K562 (cell line): Measurements from ENCODE around the gene CUL4B. TPM values are rescaled to one million over a fixed set of nuclear protein-coding genes. Genes with fewer than 3 reads are reported as not detected.
A peak's percentile ranks its signal among the peaks of the same experiment; 100 is the strongest.

Experiments
- KDM4B ChIP-seq, 2 experiments: fragments of 450-650 bp in 1 of 2; sonication (generic) in 1 of 2; IDR thresholded peaks; 2 replicates each; pipeline ENCODE4 v1.6.1; 2016 to 2017; ENCODE audit warnings: borderline replicate concordance in 2 of 2, antibody characterized with exemption in 1 of 2, low read depth in 1 of 2, mild to moderate bottlenecking in 1 of 2
- KLF13 ChIP-seq: fragments of 450-650 bp; IDR thresholded peaks from 2 replicates; pipeline ENCODE4 v1.6.1; 2016; ENCODE audit warnings: missing genetic modification characterization, low read depth, mild to moderate bottlenecking, missing compliant biosample characterization, moderate library complexity, borderline replicate concordance
- MBD2 ChIP-seq: sonication (generic); IDR thresholded peaks from 2 replicates; pipeline ENCODE4 v1.6.1; 2016; ENCODE audit warnings: low read depth, borderline replicate concordance
- NBN ChIP-seq: fragments of 450-650 bp; IDR thresholded peaks from 2 replicates; pipeline ENCODE4 v1.6.1; 2016; ENCODE audit warnings: low read depth, mild to moderate bottlenecking
- TCF7L2 ChIP-seq: fragments of 150-350 bp; IDR thresholded peaks from 2 replicates; pipeline ENCODE4 v1.6.1; 2016; ENCODE audit warnings: low read depth, mild to moderate bottlenecking, low read length, moderate library complexity
- ZNF766 ChIP-seq: fragments of 200-800 bp; sonication (Bioruptor generic); conservative IDR thresholded peaks from 2 replicates; pipeline ENCODE4 v1.6.1; 2016; ENCODE audit warnings: missing genetic modification characterization, missing compliant biosample characterization
- polyA plus RNA-seq, 8 experiments: library from polyadenylated mRNA; depleted of rRNA in 4 of 8; stranded (reverse) in 5 of 8; unstranded in 3 of 8; fragments of >200 nt; fragmentation: Nextera tagmentation in 2 of 8; fragmentation: Illumina TruSeq in 1 of 8; extraction: Ambion mirVana in 2 of 8; extraction: Trizol in 1 of 8; gene quantifications; 2 replicates each; pipeline versions ENCODE4 v1.2.1 to v1.2.3, GENCODE V29; 2011 to 2014; ENCODE audit warnings: inconsistent platforms in 1 of 8, missing spikeins in 1 of 8
- total RNA-seq, 7 experiments: library from RNA; depleted of rRNA in 6 of 7; stranded (reverse); fragments of >200 nt in 6 of 7; fragmentation: Illumina TruSeq in 2 of 7; extraction: Trizol in 2 of 7; gene quantifications; 2 replicates each; pipeline versions ENCODE4 v1.2.1 to v1.2.3, GENCODE V29; 2011 to 2021; ENCODE audit warnings: low replicate concordance in 1 of 7
- TF ChIP-seq, protein P1 (sequence below): sonication (generic); formaldehyde crosslinking; IDR thresholded peaks from 2 replicates; pipeline ENCODE4 v1.9.0; 2022; ENCODE audit warnings: mild to moderate bottlenecking, missing genetic modification reagents
- TF ChIP-seq, protein P2 (sequence below): fragments of 250-450 bp; sonication (Bioruptor Pico); IDR thresholded peaks from 2 replicates; pipeline ENCODE4 v1.4.0; 2020; ENCODE audit warnings: mild to moderate bottlenecking
- TF ChIP-seq, protein P3 (sequence below): IDR thresholded peaks from 2 replicates; pipeline ENCODE4 v1.6.1; 2016; ENCODE audit warnings: missing genetic modification characterization, missing compliant biosample characterization
- TF ChIP-seq, protein P4 (sequence below): fragments of 450-650 bp; formaldehyde crosslinking; IDR thresholded peaks from 2 replicates; pipeline ENCODE4 v1.4.0; 2020; ENCODE audit warnings: mild to moderate bottlenecking
- TF ChIP-seq, protein P5 (sequence below), 2 experiments: fragments of 450-650 bp; IDR thresholded peaks; 2 replicates each; pipeline ENCODE4 v1.6.1; 2016; ENCODE audit warnings: mild to moderate bottlenecking in 2 of 2, borderline replicate concordance in 1 of 2, low read depth in 1 of 2, moderate library complexity in 1 of 2

The CUL4B gene
- total and polyA plus RNA-seq, 9 of the 15 experiments (the other 6 are each of a cell fraction or from before 2014, with no cell fraction given), result 15.0 to 41.7 (median 37.5) TPM

DNA sequence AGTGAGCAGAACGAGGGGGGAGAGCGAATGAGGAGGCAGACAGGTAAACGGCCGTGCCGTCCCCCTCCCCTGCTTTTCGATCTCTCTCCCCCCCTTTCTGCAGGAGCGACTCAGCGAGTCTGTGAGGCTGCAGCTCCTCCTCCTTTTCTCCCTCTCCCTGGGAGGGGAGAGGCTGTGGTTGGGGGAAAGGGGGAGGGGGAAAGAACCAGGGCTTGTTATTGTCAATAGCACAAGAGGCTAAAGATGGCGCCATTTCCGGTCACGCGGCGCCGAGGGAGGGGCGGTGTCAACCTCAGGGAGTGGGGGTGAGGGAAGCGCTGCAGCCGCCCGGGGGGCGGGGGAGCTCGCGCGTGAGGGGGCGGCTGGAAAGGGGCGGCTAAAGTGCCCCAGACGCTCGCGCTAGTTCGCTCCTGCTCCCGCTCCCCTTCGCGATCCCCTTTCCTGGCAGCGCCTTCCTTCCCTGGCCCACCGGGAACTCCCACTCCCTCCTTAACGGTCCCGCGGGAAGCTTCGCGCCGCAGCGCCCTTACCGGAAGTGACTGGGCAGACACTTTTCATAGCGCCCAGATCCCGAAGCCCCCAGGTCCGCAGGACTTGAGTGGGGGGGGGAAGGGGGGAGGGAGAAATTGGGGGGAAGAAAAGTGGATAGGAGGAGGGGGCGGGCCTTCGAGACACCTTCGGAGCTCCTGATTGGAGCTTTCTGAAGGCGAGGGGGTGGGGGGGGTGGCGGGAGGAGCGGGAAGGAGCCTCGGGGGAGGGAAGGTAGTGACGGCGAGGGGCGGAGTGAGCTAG is at the start of gene CUL4B (continued):
- TF ChIP-seq NBN (0 out of 2 replicates have a peak, but pooled peaks have one; percentile 7), TCF7L2 (peak; percentile 38; the same call in 1 of the 2 replicates), KLF13 (tag) (0 out of 2 replicates have a peak, but pooled peaks have one; percentile 49), ZNF766 (CRISPR knock-in tag) (0 out of 2 replicates have a peak, but pooled peaks have one; percentile 21), KDM4B (IDR thresholded peaks at IDR 0.05; ENCODE audit: borderline replicate concordance in 2 of 2, low read depth in 1 of 2) (peak in 1 of 2 experiments; percentile 78; a peak in 1 of 4 replicates), MBD2 (peak; percentile 16)
- TF ChIP-seq, protein P1, sequence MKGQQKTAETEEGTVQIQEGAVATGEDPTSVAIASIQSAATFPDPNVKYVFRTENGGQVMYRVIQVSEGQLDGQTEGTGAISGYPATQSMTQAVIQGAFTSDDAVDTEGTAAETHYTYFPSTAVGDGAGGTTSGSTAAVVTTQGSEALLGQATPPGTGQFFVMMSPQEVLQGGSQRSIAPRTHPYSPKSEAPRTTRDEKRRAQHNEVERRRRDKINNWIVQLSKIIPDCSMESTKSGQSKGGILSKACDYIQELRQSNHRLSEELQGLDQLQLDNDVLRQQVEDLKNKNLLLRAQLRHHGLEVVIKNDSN (CRISPR knock-in tag), result peak; percentile 93
- TF ChIP-seq, protein P2, sequence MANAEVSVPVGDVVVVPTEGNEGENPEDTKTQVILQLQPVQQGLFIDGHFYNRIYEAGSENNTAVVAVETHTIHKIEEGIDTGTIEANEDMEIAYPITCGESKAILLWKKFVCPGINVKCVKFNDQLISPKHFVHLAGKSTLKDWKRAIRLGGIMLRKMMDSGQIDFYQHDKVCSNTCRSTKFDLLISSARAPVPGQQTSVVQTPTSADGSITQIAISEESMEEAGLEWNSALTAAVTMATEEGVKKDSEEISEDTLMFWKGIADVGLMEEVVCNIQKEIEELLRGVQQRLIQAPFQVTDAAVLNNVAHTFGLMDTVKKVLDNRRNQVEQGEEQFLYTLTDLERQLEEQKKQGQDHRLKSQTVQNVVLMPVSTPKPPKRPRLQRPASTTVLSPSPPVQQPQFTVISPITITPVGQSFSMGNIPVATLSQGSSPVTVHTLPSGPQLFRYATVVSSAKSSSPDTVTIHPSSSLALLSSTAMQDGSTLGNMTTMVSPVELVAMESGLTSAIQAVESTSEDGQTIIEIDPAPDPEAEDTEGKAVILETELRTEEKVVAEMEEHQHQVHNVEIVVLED (CRISPR knock-in tag), result no peak
- TF ChIP-seq, protein P3, sequence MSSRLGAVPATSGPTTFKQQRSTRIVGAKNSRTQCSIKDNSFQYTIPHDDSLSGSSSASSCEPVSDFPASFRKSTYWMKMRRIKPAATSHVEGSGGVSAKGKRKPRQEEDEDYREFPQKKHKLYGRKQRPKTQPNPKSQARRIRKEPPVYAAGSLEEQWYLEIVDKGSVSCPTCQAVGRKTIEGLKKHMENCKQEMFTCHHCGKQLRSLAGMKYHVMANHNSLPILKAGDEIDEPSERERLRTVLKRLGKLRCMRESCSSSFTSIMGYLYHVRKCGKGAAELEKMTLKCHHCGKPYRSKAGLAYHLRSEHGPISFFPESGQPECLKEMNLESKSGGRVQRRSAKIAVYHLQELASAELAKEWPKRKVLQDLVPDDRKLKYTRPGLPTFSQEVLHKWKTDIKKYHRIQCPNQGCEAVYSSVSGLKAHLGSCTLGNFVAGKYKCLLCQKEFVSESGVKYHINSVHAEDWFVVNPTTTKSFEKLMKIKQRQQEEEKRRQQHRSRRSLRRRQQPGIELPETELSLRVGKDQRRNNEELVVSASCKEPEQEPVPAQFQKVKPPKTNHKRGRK, result no peak
- TF ChIP-seq, protein P4, sequence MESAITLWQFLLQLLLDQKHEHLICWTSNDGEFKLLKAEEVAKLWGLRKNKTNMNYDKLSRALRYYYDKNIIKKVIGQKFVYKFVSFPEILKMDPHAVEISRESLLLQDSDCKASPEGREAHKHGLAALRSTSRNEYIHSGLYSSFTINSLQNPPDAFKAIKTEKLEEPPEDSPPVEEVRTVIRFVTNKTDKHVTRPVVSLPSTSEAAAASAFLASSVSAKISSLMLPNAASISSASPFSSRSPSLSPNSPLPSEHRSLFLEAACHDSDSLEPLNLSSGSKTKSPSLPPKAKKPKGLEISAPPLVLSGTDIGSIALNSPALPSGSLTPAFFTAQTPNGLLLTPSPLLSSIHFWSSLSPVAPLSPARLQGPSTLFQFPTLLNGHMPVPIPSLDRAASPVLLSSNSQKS (CRISPR knock-in tag), result no peak
- TF ChIP-seq, protein P5, sequence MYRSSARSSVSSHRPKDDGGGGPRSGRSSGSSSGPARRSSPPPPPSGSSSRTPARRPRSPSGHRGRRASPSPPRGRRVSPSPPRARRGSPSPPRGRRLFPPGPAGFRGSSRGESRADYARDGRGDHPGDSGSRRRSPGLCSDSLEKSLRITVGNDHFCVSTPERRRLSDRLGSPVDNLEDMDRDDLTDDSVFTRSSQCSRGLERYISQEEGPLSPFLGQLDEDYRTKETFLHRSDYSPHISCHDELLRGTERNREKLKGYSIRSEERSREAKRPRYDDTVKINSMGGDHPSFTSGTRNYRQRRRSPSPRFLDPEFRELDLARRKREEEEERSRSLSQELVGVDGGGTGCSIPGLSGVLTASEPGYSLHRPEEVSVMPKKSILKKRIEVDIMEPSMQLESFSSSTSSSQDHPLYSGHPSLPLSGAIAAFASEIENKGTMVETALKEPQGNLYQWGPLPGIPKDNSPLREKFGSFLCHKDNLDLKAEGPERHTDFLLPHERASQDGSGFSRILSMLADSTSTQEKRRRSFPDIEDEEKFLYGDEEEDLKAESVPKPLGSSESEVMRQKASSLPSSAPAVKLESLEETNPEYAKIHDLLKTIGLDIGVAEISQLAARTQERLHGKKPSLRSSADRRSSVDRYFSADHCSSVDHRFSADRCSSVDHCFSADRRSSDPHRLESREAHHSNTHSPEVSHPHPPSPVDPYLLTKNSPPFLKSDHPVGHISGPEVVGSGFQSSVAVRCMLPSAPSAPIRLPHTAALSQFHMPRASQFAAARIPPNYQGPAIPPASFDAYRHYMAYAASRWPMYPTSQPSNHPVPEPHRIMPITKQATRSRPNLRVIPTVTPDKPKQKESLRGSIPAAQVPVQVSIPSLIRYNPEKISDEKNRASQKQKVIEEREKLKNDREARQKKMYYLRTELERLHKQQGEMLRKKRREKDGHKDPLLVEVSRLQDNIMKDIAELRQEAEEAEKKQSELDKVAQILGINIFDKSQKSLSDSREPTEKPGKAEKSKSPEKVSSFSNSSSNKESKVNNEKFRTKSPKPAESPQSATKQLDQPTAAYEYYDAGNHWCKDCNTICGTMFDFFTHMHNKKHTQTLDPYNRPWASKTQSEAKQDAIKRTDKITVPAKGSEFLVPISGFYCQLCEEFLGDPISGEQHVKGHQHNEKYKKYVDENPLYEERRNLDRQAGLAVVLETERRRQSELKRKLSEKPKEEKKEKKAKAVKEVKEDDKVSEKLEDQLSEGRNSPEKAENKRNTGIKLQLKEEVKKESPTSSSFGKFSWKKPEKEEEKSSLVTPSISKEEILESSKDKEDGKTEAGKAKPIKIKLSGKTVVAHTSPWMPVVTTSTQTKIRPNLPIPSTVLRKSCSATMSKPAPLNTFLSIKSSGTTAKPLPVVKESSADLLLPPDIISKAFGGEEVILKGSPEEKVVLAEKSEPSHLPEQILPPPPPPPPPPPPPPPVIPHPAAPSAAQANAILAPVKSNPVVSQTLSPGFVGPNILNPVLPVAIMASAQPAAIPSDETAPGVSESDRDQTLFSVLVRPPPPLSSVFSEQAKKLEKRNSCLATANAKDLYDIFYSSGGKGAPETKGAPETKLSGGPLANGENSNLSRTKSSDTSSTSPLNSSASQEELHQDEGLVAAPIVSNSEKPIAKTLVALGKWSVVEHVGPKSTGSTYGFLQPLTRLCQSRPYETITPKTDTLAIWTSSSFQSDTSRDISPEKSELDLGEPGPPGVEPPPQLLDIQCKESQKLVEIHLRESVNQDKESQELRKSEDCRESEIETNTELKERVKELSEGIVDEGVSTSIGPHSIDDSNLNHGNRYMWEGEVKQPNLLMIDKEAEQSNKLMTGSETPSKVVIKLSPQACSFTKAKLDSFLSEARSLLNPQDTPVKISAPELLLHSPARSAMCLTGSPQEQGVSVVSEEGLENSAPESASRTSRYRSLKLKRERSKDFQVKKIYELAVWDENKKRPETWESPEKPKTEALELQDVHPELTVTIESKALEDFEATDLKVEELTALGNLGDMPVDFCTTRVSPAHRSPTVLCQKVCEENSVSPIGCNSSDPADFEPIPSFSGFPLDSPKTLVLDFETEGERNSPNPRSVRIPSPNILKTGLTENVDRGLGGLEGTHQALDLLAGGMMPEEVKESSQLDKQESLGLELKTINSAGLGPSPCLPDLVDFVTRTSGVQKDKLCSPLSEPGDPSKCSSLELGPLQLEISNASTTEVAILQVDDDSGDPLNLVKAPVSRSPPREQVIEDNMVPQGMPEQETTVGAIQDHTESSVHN (IDR thresholded peaks at IDR 0.05; ENCODE audit: borderline replicate concordance in 1 of 2, low read depth in 1 of 2), result no peak
